Fibroblast of upper back skin (primary cell): ENCODE results near the gene ACTN1.

Experiments
- DNase-seq: peaks from one replicate; pipeline ENCODE4 v3.0.0-alpha.2; 2013

ACTN1 gene

GRCh38 chr14:68948686-68949600 lies 30.2 kb downstream of the ACTN1 start:
- no peak for DNase-seq

- DNase-seq = peak; percentile 63
Measured at GRCh38 chr14:68947802-68948201, 31.3 kb downstream of the ACTN1 start.

GRCh38 chr14:68946489-68946822 lies 32.6 kb downstream of the ACTN1 start:
- no peak for DNase-seq

- no peak for DNase-seq
Measured at GRCh38 chr14:68945585-68946488, 33.3 kb downstream of the ACTN1 start.

- no peak for DNase-seq
Measured at GRCh38 chr14:68945190-68945584, 33.9 kb downstream of the ACTN1 start.

GRCh38 chr14:68944162-68944561 lies 34.9 kb downstream of the ACTN1 start:
- DNase-seq = no peak

- no peak for DNase-seq
Measured at GRCh38 chr14:68943107-68943506, 36.0 kb downstream of the ACTN1 start.

GRCh38 chr14:68942296-68943035 lies 36.6 kb downstream of the ACTN1 start:
- DNase-seq = no peak

GRCh38 chr14:68941820-68942219 lies 37.3 kb downstream of the ACTN1 start:
- DNase-seq = peak; percentile 91

- DNase-seq = no peak
Measured at GRCh38 chr14:68940614-68941185, 38.4 kb downstream of the ACTN1 start.

- peak; percentile 98 for DNase-seq
Measured at GRCh38 chr14:68939893-68940613, 39.0 kb downstream of the ACTN1 start.

GRCh38 chr14:68939181-68939892 lies 39.8 kb downstream of the ACTN1 start:
- no peak for DNase-seq

- DNase-seq = peak; percentile 37
Measured at GRCh38 chr14:68938271-68939150, 40.6 kb downstream of the ACTN1 start.

- no peak for DNase-seq
Measured at GRCh38 chr14:68937471-68938270, 41.4 kb downstream of the ACTN1 start.

- no peak for DNase-seq
Measured at GRCh38 chr14:68936980-68937379, 42.1 kb downstream of the ACTN1 start.

GRCh38 chr14:68936476-68936875 lies 42.6 kb downstream of the ACTN1 start:
- no peak for DNase-seq

- no peak for DNase-seq
Measured at GRCh38 chr14:68935761-68936214, 43.3 kb downstream of the ACTN1 start.

GRCh38 chr14:68934066-68934465 lies 45.0 kb downstream of the ACTN1 start:
- no peak for DNase-seq

- no peak for DNase-seq
Measured at GRCh38 chr14:68932686-68933085, 46.4 kb downstream of the ACTN1 start.
